ENCODE data around the gene CDH5.
A peak's percentile ranks its signal among the peaks of the same experiment; 100 is the strongest.

CDH5 gene

DNA sequence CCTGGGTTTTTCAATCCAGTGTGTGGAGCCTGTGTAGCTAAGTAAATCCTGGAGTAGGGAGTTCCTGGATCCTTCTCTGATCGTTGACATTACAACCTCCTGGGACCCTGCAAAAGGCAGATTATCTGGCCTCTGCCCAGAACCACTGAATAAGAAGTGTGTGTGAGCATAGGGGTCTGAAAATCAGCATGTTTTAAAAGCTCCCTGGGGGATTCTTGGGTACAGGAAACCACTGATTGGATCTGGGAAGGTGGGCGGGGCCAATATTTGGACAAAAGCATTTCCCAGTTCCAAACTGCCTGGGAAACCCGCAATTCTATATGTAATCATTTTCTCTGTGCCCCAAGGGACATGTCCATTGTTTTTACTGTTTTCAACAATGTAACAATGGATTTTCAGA is 33.4 kb downstream of the CDH5 start:
- H3K4me3 ChIP-seq (ENCODE audit: low read depth, low read length) = no peak overlapping the region; the same call in 1 of the 2 replicates
- no peaks in the 10 kb centered on the region for H3K27me3 ChIP-seq
- DNase-seq = peak; percentile 72
- H3K9me3 ChIP-seq = no peaks in the 10 kb centered on the region
- TF ChIP-seq, protein P1, sequence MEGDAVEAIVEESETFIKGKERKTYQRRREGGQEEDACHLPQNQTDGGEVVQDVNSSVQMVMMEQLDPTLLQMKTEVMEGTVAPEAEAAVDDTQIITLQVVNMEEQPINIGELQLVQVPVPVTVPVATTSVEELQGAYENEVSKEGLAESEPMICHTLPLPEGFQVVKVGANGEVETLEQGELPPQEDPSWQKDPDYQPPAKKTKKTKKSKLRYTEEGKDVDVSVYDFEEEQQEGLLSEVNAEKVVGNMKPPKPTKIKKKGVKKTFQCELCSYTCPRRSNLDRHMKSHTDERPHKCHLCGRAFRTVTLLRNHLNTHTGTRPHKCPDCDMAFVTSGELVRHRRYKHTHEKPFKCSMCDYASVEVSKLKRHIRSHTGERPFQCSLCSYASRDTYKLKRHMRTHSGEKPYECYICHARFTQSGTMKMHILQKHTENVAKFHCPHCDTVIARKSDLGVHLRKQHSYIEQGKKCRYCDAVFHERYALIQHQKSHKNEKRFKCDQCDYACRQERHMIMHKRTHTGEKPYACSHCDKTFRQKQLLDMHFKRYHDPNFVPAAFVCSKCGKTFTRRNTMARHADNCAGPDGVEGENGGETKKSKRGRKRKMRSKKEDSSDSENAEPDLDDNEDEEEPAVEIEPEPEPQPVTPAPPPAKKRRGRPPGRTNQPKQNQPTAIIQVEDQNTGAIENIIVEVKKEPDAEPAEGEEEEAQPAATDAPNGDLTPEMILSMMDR (IDR thresholded peaks at IDR 0.05; ENCODE audit: low read depth, low read length) = no peak
- no peaks in the 10 kb centered on the region for H3K36me3 ChIP-seq
- H3K4me1 ChIP-seq = peaks cover 5% of the 10 kb centered on the region; the same call in 1 of the 2 replicates

- TF ChIP-seq, protein P1 (IDR thresholded peaks at IDR 0.05; ENCODE audit: low read depth, low read length) = no peak
- H3K9me3 ChIP-seq = no peaks in the 10 kb centered on the region
- DNase-seq = no peak
- H3K27me3 ChIP-seq = no peaks in the 10 kb centered on the region
- no peak overlapping the region for H3K4me3 ChIP-seq (ENCODE audit: low read depth, low read length)
- no peaks in the 10 kb centered on the region for H3K36me3 ChIP-seq
- peaks cover 5% of the 10 kb centered on the region; the same call in 1 of the 2 replicates for H3K4me1 ChIP-seq
Observed at GRCh38 chr16:66400503-66401380, 34.3 kb downstream of the CDH5 start.

- no peaks in the 10 kb centered on the region for H3K27me3 ChIP-seq
- H3K4me3 ChIP-seq (ENCODE audit: low read depth, low read length) = no peak overlapping the region
- TF ChIP-seq, protein P1 (IDR thresholded peaks at IDR 0.05; ENCODE audit: low read depth, low read length) = no peak
- H3K4me1 ChIP-seq = peaks cover 5% of the 10 kb centered on the region; the same call in 1 of the 2 replicates
- no peaks in the 10 kb centered on the region for H3K9me3 ChIP-seq
- H3K36me3 ChIP-seq = no peaks in the 10 kb centered on the region
- DNase-seq = no peak
Observed at GRCh38 chr16:66401610-66402009, 35.1 kb downstream of the CDH5 start.

- Histone ChIP-seq H3K36me3 (no peaks in the 10 kb centered on the region), H3K27me3 (no peaks in the 10 kb centered on the region), H3K4me3 (ENCODE audit: low read depth, low read length) (no peak overlapping the region), H3K4me1 (peaks cover 5% of the 10 kb centered on the region; the same call in 1 of the 2 replicates), H3K9me3 (no peaks in the 10 kb centered on the region)
- TF ChIP-seq, protein P1 (IDR thresholded peaks at IDR 0.05; ENCODE audit: low read depth, low read length) = no peak
- DNase-seq = no peak
Observed at GRCh38 chr16:66402166-66402565, 35.7 kb downstream of the CDH5 start.

DNA sequence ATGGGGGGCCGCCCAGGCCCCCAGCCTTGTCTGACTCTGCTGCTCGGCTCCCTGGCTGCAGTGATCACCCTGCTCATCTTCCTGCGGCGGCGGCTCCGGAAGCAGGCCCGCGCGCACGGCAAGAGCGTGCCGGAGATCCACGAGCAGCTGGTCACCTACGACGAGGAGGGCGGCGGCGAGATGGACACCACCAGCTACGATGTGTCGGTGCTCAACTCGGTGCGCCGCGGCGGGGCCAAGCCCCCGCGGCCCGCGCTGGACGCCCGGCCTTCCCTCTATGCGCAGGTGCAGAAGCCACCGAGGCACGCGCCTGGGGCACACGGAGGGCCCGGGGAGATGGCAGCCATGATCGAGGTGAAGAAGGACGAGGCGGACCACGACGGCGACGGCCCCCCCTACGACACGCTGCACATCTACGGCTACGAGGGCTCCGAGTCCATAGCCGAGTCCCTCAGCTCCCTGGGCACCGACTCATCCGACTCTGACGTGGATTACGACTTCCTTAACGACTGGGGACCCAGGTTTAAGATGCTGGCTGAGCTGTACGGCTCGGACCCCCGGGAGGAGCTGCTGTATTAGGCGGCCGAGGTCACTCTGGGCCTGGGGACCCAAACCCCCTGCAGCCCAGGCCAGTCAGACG is 36.2 kb downstream of the CDH5 start:
- Histone ChIP-seq H3K36me3 (no peaks in the 10 kb centered on the region), H3K4me1 (peaks cover 5% of the 10 kb centered on the region; the same call in 1 of the 2 replicates), H3K4me3 (ENCODE audit: low read depth, low read length) (no peak overlapping the region), H3K27me3 (no peaks in the 10 kb centered on the region), H3K9me3 (no peaks in the 10 kb centered on the region)
- TF ChIP-seq, protein P1 (IDR thresholded peaks at IDR 0.05; ENCODE audit: low read depth, low read length) = no peak
- no peak for DNase-seq

Measured in BE2C (cell line).